HuH-7.5 (cell line): ENCODE data around the gene DRC3.

Source experiments
- DNase-seq: peaks from one replicate; pipeline ENCODE4 v3.0.0; 2011; ENCODE audit warnings: low spot score

Gene DRC3

DNA sequence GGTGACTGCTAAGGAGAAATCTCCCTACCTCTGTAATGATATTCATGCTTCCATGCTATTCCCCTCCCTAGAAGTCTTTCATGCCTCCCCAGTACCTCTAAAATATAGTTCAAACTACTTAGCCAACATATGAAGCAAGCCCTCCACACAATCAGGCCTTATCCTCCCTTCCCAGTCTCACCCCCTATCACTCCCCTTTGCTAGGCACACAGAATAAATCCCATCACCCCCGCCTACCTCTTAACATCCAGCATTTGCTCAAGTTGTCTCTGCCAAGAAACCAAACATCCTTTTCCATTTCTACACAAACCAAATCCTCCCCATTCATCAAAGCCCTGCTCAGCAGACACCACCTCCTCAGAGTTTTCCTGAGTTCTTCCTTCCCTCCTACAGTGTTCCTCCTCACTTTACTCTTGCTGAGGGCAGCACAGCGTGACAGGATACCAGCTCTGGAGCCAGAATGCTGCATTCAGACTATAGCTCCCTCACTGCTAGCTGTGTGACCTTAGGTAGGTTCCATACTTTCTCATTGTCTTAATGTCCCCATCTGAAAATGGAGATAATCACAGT, 7.4 kb upstream of the DRC3 start:
- no peak for DNase-seq

DNA sequence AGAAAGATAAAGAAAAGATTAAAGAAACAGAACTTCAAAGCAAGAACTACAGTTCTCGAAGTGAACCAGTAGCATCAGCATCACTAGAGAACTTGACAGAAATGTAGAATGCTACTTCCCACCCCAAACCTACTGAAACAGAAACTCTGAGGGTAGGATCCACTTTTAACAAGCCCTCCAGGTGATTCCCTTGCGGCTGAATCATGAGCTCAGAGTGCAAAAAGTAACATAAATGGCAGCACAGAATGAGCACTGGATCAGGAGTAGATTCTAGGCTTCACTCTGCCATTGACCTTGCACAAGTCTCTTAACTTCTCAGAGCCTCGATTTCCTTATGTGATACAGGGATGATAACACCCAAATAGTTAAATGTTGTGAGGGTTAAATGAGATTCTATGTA, 6.3 kb upstream of the DRC3 start:
- no peak for DNase-seq

DNA sequence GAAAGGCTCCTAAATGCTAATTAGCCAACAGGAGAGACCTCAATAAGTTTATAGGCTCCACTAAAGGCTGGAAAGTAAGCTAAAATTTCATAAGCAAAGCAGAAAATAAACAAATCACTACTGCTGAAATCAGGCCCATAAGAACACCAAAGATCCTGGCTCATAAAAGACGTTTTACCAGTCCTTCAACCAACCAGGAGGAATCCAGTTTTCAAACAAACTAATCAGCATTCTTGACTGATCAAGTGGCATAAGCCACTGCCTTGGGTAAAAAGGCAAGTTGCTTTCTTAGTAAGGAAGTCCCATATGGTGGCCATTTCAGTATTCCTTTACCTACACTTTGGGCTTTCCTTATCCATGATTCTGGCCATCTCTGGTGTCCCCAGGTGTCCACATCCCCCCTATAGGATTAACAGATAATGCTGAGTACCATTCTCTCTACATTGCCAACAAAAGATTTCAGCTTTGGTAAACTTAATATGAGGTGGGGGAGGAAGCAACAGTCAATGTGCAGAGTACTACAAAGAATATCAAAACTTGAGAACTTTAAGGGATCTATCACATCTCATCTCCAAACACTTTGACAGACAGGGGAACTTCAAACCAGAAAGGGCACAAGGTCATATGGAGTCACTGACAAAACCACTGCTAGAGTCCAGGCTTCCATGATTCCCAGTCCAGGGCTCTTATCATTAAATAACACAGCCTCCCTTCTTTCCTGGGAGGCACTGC, 1.8 kb upstream of the DRC3 start:
- DNase-seq = no peak

DNA sequence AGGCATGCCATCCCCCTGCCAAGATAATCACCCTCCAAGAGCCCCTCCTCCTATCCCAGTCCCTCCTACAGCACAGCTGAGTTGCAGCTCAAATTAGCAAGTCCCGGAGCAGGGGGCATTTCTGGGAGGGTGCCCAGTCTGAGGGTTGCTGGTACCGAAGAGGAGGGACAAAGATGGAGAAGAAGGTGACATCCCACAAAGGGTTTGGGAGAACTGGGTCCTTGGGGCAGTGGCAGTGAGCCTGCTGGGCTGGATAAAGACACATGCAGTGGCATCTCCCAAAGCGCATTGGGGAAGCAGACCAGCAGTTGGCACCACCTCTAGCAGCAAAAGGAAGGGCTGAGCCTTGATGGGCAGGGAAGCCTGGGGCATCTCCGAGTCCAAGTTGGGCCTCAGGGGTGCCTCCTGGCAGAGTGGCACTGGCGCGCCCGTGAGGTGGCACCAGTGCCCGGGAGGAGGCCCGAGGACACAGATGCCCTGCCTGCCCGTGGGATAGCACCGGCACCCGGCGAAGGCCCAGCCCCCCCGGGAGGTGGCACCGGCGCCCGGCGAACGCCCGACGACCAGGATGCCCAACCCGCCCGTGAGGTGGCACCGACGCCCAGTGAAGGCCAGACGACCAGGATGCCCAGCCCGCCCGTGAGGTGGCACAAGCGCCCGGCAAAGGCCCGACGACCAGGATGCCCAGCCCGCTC, 1.1 kb upstream of the DRC3 start:
- no peak for DNase-seq

DNA sequence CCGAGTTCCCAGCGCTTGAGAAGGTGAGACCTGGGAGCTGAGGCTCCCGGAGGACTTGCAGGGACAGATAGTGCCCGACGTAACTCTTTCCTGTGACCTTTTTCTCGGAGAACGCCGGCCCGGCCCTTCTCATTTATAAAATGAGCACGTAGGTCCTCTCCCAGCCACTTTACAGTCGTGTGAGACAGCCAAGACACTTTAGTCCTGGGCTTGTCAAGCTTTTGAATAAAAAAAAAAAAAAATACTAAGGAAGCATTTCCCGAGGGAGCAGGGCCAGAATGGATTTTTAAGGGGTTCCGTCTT, 241 bp downstream of the DRC3 start:
- no peak for DNase-seq

DNA sequence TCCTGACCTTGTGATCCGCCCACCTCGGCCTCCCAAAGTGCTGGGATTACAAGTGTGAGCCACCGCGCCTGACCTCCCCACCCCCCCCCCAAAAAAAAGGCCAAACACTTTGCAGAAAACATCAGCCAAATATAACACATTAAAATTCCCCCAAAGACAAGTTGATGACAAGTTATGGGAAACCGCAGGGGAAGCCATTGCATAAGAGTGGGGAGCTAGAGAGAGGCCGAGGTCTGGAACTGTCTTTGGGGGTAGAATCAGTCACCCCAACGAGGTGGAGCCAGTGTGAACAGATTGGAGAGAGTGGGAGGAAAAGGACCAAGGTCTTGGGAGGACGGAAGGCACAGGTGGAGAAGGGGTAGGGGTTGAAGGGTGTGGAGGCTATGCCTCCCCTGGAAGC, 2.8 kb downstream of the DRC3 start:
- DNase-seq = no peak

DNA sequence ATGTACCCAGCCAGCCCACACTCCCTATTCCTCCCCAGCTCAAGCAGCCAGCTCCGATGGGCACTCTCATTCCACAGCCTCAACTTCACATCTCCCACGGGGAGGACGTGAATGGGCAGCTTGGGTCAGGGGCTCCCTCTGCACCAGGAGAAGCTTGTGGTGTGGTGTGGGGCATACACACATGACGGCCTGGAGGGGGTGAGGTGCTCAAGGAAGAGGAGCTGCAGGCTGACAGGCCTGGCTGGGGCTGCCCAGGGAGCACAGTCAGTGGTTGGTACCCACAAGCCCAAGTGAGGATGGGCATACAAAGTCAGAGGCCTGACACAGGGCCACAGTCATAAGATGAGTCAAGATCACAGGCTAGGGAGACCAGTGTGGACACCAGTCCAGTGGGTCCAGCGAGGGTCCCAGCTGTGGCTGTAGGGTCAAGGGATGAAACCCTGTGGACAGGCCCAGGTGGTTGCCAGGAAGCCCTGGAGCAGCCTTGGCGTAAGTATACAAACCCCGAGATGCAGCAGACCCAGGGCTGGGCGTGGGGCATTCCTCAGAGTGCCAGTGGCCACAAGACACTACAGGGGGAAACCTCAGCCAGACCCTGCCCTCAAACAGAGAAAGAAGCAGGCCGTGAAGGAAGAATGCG, 4.4 kb downstream of the DRC3 start:
- no peak for DNase-seq

DNA sequence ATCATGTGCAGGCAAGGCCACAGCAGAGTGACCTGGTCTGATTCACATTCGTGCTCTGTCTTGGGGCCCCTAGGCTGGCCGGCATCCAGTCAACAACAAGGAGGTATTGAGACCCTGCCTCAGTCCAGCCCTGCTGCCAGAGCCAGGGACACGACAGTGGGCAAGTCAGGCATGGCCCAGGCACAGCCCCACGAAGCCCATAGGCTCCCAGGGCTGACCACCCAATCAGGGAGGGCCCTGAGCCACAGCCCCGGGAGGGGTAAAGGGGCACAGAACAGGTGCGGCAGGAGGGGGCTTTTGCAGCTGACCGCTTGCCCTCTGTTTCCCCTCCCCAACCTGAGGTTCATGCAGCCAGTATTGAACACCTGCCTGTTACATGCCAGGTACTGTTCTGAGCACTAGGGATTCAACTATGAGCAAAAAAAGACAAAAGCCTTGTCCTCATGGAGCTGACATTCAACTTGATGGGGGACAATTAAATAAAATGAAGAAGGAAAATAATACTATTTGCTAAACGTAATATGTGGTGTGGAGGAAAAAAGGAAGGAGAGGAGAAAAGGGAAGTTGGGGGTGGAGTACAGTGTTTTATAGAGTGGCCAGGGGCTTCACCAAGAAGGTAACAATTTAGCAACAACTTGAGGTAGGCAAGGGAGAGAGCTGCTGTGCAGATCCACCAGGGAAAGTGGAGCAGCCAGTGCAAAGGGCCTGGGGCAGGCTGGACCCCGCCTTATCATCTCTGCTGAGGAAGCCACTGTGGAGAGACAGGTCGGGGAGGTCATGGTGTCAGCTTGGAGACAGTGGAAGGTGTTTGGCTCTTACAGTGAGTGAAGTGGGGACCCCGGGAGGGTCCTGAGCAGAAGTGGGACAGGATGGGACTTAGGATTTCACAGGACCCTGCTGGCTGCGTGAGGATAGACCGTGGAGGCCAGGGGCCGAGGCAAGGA, 6.1 kb downstream of the DRC3 start:
- no peak for DNase-seq

DNA sequence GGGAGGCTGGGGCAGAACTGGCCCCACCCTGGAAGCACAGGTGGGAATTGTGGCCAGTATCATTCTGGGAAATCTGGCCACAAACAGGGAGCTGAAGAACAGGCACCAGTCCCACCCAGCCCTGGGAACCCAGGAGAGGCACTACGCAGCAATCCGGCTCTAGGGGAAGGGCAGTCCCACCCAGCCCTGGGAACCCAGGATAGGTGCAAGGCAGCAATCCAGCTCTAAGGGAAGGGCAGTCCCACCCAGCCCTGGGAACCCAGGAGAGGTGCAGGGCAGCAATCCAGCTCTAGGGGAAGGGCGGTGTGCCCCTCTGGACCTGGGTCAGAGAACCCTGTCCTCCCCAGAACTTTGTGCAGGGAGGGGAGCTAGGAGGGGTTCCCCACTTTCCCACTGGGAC, 7.1 kb downstream of the DRC3 start:
- DNase-seq = no peak

DNA sequence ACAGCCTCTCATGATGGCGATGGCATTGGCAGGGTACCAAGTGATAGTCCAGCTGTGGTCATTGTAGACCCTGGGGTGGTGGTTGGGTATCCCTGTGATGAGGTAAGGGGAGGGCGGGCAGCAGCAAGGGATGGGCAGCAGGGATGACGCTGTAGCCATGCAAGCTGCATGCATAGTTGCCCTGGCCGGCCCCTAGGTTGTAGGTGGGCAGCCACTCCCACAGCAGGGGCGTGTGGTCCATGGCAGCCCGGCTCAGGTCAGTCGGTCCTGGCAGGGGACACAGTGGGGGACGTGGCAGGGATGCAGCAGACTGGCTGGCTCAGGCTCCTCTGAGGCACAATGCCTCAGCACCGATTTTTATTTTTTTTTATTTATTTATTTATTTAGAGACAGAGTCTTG, 8.7 kb downstream of the DRC3 start:
- no peak for DNase-seq

DNA sequence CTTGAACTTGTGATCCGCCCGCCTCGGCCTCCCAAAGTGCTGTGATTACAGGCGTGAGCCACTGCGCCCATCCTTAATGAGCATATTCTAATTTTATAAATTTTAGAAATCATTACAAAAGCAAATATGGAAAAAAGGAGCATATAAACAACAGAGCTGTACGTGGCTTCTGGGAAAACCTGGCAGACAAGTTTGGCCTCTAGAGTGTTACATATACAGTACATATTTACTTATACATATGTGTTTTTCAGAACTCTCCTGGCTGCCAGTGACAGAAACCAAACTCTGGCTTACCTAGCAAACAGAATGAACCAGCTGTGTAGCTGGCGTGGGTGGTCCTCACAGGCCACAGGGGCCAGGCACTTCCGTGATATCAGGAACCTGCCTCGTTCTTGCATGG, 10.1 kb downstream of the DRC3 start:
- DNase-seq = no peak

DNA sequence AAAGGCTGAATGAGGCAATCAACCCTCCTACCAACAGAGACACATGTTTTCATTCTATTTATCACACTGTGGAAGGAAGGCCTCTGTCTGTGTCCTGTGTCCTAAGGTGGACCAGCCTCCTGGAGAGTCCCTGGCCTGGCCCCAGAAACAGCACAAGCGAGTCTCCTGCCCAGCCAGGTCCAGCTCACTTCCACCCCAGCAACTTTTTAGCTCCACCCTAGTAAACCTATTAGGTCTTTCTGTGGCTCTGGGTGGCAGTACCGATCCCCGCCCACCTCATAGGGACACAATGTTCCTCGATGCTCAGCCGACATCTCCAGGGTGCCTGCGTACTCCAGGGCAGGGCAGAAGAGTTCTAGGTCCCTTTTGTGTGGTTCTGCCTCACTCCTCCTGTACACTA, 10.7 kb downstream of the DRC3 start:
- DNase-seq = no peak

DNA sequence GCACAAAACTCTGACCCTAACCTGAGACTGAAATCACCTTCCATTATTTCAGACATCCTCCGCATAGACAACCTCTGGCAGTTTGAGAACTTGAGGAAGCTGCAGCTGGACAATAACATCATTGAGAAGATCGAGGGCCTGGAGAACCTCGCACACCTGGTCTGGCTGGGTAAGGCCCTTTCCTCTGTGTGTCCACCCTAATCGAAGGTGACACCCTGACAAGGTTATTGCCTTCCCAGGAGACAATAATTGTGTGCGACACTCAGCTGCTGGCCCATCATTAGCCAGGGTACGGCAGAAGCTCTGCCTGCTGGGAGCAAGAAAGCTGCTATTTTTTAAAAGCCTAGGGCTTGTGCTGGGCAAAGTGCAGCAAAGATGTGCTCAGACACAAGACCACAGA, 11.1 kb downstream of the DRC3 start:
- DNase-seq = no peak

DNA sequence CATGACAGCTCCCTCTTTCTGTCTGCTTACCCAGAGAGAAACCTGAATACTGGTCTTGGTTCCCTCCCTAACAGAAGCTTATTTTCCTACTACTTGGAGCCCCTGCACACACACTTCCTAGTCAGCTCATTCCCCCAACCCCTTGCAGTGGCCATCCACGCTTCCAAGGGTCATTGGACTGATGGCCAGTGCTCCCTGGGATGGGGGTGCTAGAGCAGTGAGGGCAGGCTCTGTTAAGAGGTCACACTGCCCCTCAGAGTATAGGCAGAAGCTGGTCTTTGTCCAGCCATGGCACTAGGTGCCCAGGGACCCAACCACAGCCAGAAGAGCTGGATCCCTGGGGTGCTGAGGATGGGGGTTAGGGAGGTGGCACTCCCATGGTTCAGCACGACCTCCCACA, 12.5 kb downstream of the DRC3 start:
- DNase-seq = no peak

DNA sequence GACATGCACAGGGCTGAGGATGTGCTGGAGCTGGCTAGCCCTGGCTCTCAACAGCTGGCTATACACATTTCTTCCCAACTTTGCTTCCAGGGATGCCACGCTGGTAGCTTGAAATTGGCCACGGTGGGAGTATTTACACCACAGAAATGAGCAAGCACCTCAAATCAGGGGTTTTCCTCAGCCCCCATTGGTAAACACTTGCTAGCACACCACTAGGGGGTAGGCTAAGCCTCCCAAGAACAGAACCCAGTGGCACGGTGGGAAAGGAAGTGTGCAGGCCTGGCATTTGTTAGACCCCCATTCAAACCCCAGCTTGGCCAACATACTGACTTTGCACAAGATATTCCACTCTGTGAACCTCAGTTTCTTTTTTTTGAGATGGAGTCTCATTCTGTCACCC, 12.9 kb downstream of the DRC3 start:
- DNase-seq = no peak

DNA sequence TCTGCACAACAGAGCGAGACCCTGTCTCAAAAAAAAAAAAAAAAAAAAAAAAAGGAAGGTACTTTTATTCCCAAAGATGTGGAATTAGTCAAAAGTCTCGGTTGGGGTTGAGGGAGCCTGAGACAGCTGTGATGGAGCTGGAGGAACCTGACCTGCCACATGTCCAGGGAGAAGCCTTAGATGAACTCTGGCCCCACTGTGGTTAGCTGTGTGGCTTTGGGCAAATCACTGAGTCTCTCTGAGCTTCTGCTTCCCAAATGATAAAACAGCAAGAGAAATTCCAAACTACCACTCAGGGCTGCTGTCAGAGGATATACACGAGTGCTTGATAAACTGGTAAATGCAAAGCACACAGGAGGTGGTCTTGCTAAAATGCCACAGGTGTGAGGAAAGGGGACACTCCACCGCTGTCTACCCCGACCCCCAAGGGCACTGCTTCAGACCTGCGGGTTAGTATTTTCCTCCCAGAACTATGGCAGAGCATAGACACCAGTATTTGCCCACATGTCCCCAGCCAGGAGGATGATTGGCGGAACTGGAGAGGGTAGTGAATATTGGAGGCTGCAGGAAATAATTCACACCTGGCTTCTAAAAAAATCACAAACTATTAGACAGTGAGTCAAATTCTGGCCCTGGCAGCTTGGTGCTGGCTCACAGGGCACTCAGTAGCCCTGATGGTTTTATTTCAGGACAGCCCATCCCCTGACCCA, 14.7 kb downstream of the DRC3 start:
- no peak for DNase-seq

DNA sequence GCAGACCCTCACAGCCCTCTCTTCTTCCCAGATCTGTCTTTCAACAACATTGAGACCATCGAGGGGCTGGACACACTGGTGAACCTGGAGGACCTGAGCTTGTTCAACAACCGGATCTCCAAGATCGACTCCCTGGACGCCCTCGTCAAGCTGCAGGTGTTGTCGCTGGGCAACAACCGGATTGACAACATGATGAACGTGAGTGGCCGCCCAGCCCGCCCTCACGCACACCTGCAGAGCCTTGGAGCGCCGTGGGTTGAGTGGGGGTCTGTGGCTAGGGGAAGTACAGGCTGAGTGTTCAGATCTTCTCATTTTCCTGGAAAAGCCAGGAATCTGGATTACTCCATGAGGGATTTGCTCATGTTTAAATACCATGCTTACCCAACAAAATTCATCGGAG, 15.2 kb downstream of the DRC3 start:
- no peak for DNase-seq

DNA sequence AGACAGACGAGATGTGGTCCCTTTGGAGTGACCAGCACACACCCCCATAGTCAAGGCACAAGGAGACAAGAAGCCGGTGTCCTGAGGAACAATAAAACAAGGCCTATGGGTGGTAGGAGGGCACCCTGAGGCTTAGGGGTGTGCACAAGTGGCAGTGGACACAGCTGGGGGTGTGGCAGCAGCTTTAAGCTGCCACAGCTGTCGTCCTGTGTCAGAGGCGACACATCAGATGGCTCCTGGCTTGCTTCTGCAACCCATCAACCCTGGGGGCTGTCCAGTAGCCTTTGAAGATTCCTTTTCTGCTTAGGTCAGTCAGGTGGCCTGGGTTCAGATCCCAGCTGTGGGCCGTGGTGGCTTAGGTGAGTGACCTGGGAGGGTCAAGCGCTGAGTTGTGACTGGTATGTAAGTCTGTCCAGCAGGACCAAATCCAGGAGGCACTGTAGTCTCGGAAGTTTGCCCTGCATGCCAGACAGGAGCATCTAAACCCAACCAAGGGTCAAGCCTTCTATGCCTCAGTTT, 15.8 kb downstream of the DRC3 start:
- DNase-seq = no peak

DNA sequence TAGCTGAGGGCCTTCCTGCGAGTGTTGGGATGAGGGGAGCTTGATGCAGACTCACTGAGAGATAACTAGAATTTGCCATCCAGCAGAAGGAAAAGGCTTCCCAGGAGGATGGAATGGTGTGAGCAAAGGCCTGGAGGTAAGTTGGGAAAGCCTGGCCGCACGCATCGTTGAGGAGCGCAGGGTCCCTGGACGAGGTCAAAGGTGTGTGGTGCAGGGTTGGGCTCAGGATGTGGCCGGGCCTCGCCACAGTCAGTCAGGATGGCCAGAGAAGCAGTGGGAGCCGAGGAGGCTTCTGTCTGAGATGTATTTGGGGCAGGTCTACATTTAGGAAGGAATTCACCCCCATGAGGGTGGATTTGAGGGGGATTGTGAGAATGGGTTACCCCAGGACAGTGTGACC, 16.4 kb downstream of the DRC3 start:
- DNase-seq = no peak

DNA sequence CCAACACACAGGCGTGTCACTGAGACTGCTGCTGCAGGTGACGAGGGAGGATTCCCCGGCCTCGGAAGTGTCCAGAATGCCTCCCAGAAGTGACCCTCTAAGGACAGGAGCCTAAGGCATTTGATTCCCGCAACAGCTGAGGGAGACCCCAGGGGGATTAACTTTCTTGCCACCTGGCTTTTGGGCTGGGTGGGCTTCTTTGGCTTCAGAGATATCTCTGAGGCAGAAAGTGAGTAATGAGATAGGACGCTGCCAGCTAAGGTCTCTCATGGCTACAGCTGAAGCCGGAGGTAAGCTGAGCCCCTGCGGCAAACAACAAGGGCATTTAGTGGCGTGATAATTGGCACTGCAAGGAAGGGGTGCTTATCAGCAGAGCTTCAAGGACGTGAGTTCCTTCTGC, 17.0 kb downstream of the DRC3 start:
- no peak for DNase-seq

DNA sequence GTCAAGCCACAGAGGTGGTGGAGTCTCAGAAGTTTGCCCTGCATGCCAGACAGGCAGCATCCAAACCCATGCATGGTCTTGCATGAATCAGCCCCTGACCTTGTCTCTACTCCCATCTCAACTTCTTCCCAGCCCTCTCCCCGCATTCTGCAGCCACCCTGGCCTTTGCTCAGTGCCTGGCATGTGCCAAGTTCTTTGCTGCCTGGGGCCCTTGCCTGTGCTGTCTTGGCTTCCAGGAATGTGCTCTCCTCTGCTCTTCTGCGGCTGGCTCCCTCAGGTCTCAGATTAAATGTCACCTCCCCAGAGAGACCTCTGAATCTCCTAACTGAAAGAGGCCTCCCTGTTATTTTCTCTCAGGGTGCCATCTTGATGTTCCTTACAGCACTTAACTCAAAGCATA, 17.6 kb downstream of the DRC3 start:
- DNase-seq = no peak
